Liver (tissue), 3 donors: ENCODE data around the gene GM2A.

ENCODE experiments used
- CTCF ChIP-seq: fragments of 150-350 bp; IDR thresholded peaks from 2 replicates; pipeline ENCODE4 v1.5.1; 2017; ENCODE audit warnings: improper control_type of control experiment, low read depth, low read length; ENCODE audit not compliant: missing input control
- FOXA1 ChIP-seq: IDR thresholded peaks from 2 replicates; pipeline ENCODE4 v1.6.1; 2016; ENCODE audit warnings: antibody characterized with exemption
- GABPA ChIP-seq, 2 donors: IDR thresholded peaks in 1 of 2; conservative IDR thresholded peaks in 1 of 2; 2 replicates each; pipeline ENCODE4 v1.6.1; 2016; ENCODE audit warnings: antibody characterized with exemption in 2 of 2, mild to moderate bottlenecking in 1 of 2, moderate library complexity in 1 of 2
- MAX ChIP-seq: IDR thresholded peaks from 2 replicates; pipeline ENCODE4 v1.6.1; 2016; ENCODE audit warnings: antibody characterized with exemption
- RAD21 ChIP-seq, 2 donors: IDR thresholded peaks; 2 replicates each; pipeline ENCODE4 v1.6.1; 2016; ENCODE audit warnings: antibody characterized with exemption in 2 of 2, mild to moderate bottlenecking in 2 of 2
- REST ChIP-seq: IDR thresholded peaks from 2 replicates; pipeline ENCODE4 v1.6.1; 2016; ENCODE audit warnings: antibody characterized with exemption, mild to moderate bottlenecking
- SP1 ChIP-seq: IDR thresholded peaks from 2 replicates; pipeline ENCODE4 v1.6.1; 2018; ENCODE audit warnings: antibody characterized with exemption, mild to moderate bottlenecking
- TAF1 ChIP-seq: conservative IDR thresholded peaks from 2 replicates; pipeline ENCODE4 v1.6.1; 2016; ENCODE audit warnings: antibody characterized with exemption, mild to moderate bottlenecking
- ZBTB33 ChIP-seq: IDR thresholded peaks from 2 replicates; pipeline ENCODE4 v1.6.1; 2016; ENCODE audit warnings: antibody characterized with exemption
- donor health status: healthy.
- donor health status: healthy.

- TF ChIP-seq CTCF (no peak), RAD21 (IDR thresholded peaks at IDR 0.05) (no peak), REST (no peak), FOXA1 (no peak), GABPA (IDR thresholded peaks at IDR 0.05 in 1 of 2, conservative IDR thresholded peaks at IDR 0.05 in 1 of 2) (no peak), TAF1 (no peak), MAX (no peak), SP1 (no peak), ZBTB33 (no peak)
These were observed 33.8 kb upstream of the GM2A start for GRCh38 chr5:151219138-151219537.
